Left lung (tissue), 10 donors: ENCODE results near the gene ZNF362. TPM values are rescaled to one million over a fixed set of nuclear protein-coding genes. Genes with fewer than 3 reads are reported as not detected.
"Not testable (repeated sequence)": the region's sequence is repeated elsewhere in the genome, so short reads cannot be mapped to it uniquely, and the experiment has no call there.

Source experiments
- ATAC-seq: fragments of 200-7000 bp; cut with Tn5 transposase; one replicate; pipeline ENCODE4 v1.9.1; 2020; ENCODE audit warnings: moderate library complexity
- DNase-seq, 4 donors: peaks; one replicate each; pipeline ENCODE4 v3.0.0-alpha.2; 2013 to 2020
- H3K27ac ChIP-seq, 2 donors: fragments of 200-600 bp; sonication (generic) in 1 of 2; one replicate each; pipeline versions ENCODE4 v1.5.0 to v1.8.0; 2020 to 2021
- H3K27me3 ChIP-seq, 2 donors: fragments of 200-600 bp; sonication (generic) in 1 of 2; one replicate each; pipeline versions ENCODE4 v1.5.0 to v1.8.0; 2020 to 2021
- H3K36me3 ChIP-seq, 2 donors: fragments of 200-600 bp; sonication (generic) in 1 of 2; one replicate each; pipeline versions ENCODE4 v1.5.0 to v1.8.0; 2020 to 2021
- H3K4me1 ChIP-seq, 2 donors: fragments of 200-600 bp; one replicate each; pipeline ENCODE4 v1.8.0; 2021
- H3K4me3 ChIP-seq, 2 donors: fragments of 200-600 bp; sonication (generic) in 1 of 2; one replicate each; pipeline versions ENCODE4 v1.5.0 to v1.8.0; 2020 to 2021; ENCODE audit warnings: mild to moderate bottlenecking in 1 of 2
- H3K9me3 ChIP-seq, 2 donors: fragments of 200-600 bp; sonication (generic) in 1 of 2; one replicate each; pipeline versions ENCODE4 v1.5.0 to v1.8.0; 2020 to 2021
- CTCF ChIP-seq, 2 donors: fragments of 200-600 bp; sonication (generic) in 1 of 2; IDR thresholded peaks; one replicate each; pipeline versions ENCODE4 v1.5.0 to v1.8.0; 2021; ENCODE audit warnings: antibody characterized with exemption in 2 of 2
- intact Hi-C, 2 donors: fragments of 100-400 bp; cut with DNase I; formaldehyde crosslinking; loops; one replicate each; pipeline versions ENCODE4 v1.11.2 to v1.14.2; 2022
- polyA plus RNA-seq, 6 donors: library from polyadenylated mRNA; unstranded; fragments of 120-200 nt; gene quantifications; one replicate each; pipeline ENCODE4 v1.2.1, GENCODE V29; 2013; ENCODE audit not compliant: insufficient read length in 6 of 6
- total RNA-seq, 2 donors: library from RNA; stranded (reverse); fragmentation: NEBNext Ultra II Directional; extraction: Animal tissue kit (Norgen Biotek cat#: 25700); gene quantifications; one replicate each; pipeline ENCODE4 v1.2.1, GENCODE V29; 2021
- donor health status: DM: no; HTN: yes; CAD: no.
- donor health status: DM: no; HTN: no; CAD: no.

ZNF362 gene
- total and polyA plus RNA-seq, 8 donors: 25.9 to 60.0 (median 52.0) TPM

GRCh38 chr1:33305816-33306652 is 49.7 kb downstream of the ZNF362 start:
- no peak for TF ChIP-seq CTCF (IDR thresholded peaks at IDR 0.05)
- intact Hi-C loops: no loop called here
- peaks cover 7 to 24% of the 10 kb centered on the region in 2 donors for H3K4me1 ChIP-seq
- H3K4me3 ChIP-seq: peak overlapping the region in 1 of 2 donors; percentile 10
- ATAC-seq (no peak), DNase-seq (no peak)
- H3K27me3 ChIP-seq: peaks cover 8 to 22% of the 10 kb centered on the region in 2 donors
- no peaks in the 10 kb centered on the region for H3K36me3 ChIP-seq
- no peak overlapping the region for H3K27ac ChIP-seq
- H3K9me3 ChIP-seq: no peaks in the 10 kb centered on the region

- ATAC-seq (peak; percentile 65), DNase-seq (peak in 3 of 4 donors; percentile 41 to 75 (median 60))
- H3K36me3 ChIP-seq: no peaks in the 10 kb centered on the region
- no peak overlapping the region for H3K27ac ChIP-seq
- intact Hi-C loops: no loop called here
- H3K4me1 ChIP-seq: peaks cover 5 to 21% of the 10 kb centered on the region in 2 donors
- peak overlapping the region; percentile 2 to 10 for H3K4me3 ChIP-seq
- H3K27me3 ChIP-seq: peaks cover 8 to 22% of the 10 kb centered on the region in 2 donors
- TF ChIP-seq CTCF (IDR thresholded peaks at IDR 0.05): no peak
- H3K9me3 ChIP-seq: no peaks in the 10 kb centered on the region
These were observed 50.6 kb downstream of the ZNF362 start for GRCh38 chr1:33306653-33307493.

- H3K4me1 ChIP-seq: peaks cover 5 to 15% of the 10 kb centered on the region in 2 donors
- H3K36me3 ChIP-seq: no peaks in the 10 kb centered on the region
- intact Hi-C loops: no loop called here
- no peak overlapping the region for H3K27ac ChIP-seq
- peaks cover 8 to 22% of the 10 kb centered on the region in 2 donors for H3K27me3 ChIP-seq
- no peaks in the 10 kb centered on the region for H3K9me3 ChIP-seq
- no peak overlapping the region for H3K4me3 ChIP-seq
- ATAC-seq (no peak), DNase-seq (no peak)
- no peak for TF ChIP-seq CTCF (IDR thresholded peaks at IDR 0.05)
These were observed 51.2 kb downstream of the ZNF362 start for GRCh38 chr1:33307494-33307864.

GRCh38 chr1:33309351-33309750 is 53.1 kb downstream of the ZNF362 start:
- H3K27ac ChIP-seq, H3K4me3 ChIP-seq, H3K9me3 ChIP-seq, H3K36me3 ChIP-seq, ATAC-seq, intact Hi-C loops: not testable (repeated sequence)
- peaks cover 5 to 14% of the 10 kb centered on the region in 2 donors for H3K4me1 ChIP-seq
- DNase-seq: peak in 1 of 4 donors; percentile 60
- H3K27me3 ChIP-seq: peaks cover 8 to 22% of the 10 kb centered on the region in 2 donors

- peak in 1 of 4 donors; percentile 53 for DNase-seq
- no peak overlapping the region for H3K27ac ChIP-seq
- no peak for TF ChIP-seq CTCF (IDR thresholded peaks at IDR 0.05)
- intact Hi-C loops: no loop called here
- peaks cover 5 to 14% of the 10 kb centered on the region in 2 donors for H3K4me1 ChIP-seq
- H3K9me3 ChIP-seq: no peaks in the 10 kb centered on the region
- peaks cover 8 to 16% of the 10 kb centered on the region in 2 donors for H3K27me3 ChIP-seq
- ATAC-seq: no peak
- no peaks in the 10 kb centered on the region for H3K36me3 ChIP-seq
- H3K4me3 ChIP-seq: no peak overlapping the region
These were observed 54.4 kb downstream of the ZNF362 start for GRCh38 chr1:33310702-33311101.
